Measurements from ENCODE around the gene UTP25. TPM values are rescaled to one million over a fixed set of nuclear protein-coding genes. Genes with fewer than 3 reads are reported as not detected.
"Not testable (repeated sequence)": the region's sequence is repeated elsewhere in the genome, so short reads cannot be mapped to it uniquely, and the experiment has no call there.

The UTP25 gene
- total RNA-seq, 1 experiment from 2014 or later, result 9.5 TPM

GRCh38 chr1:209901211-209901610 lies 73.4 kb downstream of the UTP25 start:
- no peak overlapping the region for H3K27ac ChIP-seq (ENCODE audit: low read length)
- intact Hi-C loops (cut with micrococcal nuclease; ENCODE audit: unreplicated experiment), result no loop called here

DNA sequence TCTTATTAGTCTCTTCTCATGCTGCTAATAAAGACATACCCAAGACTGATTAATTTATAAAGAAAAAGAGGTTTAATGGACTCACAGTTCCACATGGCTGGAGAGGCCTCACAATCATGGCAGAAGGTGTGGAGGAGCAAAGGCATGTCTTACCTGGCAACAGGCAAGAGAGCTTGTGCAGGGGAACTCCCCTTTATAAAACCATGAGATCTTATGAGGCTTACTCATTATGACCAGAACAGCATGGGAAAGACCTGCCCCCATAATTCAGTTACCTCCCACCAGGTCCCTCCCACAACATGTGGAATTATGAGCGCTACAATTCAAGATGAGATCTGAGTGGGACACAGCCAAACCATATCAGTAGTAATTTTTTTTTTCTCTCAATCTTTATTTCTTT lies 77.0 kb downstream of the UTP25 start:
- intact Hi-C loops (cut with micrococcal nuclease; ENCODE audit: unreplicated experiment); ATAC-seq; H3K4me3 ChIP-seq (ENCODE audit: low read depth in 2 of 2, low read length in 2 of 2): not testable (repeated sequence)

More at GRCh38 chr1:209901211-209901610, 73.4 kb downstream of the UTP25 start:
- Histone ChIP-seq H3K27me3 (ENCODE audit: control insufficient read depth, insufficient read depth, low read length) (no peaks in the 10 kb centered on the region), H3K4me3 (ENCODE audit: low read depth in 2 of 2, low read length in 2 of 2) (no peak overlapping the region), H3K4me1 (ENCODE audit: control insufficient read depth, insufficient read depth, low read length) (no peaks in the 10 kb centered on the region), H3K36me3 (ENCODE audit: control insufficient read depth, insufficient read depth, low read length) (no peaks in the 10 kb centered on the region), H3K9me3 (ENCODE audit: control insufficient read depth, insufficient read depth, low read depth, low read length) (no peaks in the 10 kb centered on the region)
- TF ChIP-seq SIN3A (IDR thresholded peaks at IDR 0.05; ENCODE audit: borderline replicate concordance, insufficient read depth, low read depth, low read length), result no peak
- TF ChIP-seq, protein P1, sequence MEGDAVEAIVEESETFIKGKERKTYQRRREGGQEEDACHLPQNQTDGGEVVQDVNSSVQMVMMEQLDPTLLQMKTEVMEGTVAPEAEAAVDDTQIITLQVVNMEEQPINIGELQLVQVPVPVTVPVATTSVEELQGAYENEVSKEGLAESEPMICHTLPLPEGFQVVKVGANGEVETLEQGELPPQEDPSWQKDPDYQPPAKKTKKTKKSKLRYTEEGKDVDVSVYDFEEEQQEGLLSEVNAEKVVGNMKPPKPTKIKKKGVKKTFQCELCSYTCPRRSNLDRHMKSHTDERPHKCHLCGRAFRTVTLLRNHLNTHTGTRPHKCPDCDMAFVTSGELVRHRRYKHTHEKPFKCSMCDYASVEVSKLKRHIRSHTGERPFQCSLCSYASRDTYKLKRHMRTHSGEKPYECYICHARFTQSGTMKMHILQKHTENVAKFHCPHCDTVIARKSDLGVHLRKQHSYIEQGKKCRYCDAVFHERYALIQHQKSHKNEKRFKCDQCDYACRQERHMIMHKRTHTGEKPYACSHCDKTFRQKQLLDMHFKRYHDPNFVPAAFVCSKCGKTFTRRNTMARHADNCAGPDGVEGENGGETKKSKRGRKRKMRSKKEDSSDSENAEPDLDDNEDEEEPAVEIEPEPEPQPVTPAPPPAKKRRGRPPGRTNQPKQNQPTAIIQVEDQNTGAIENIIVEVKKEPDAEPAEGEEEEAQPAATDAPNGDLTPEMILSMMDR (IDR thresholded peaks at IDR 0.05), result no peak
- TF ChIP-seq POLR2AphosphoS5 (IDR thresholded peaks at IDR 0.05; ENCODE audit: low read depth, low read length), result no peak
- TF ChIP-seq REST (IDR thresholded peaks at IDR 0.05; ENCODE audit: insufficient read depth in 1 of 2, low read depth in 2 of 2, low read length in 1 of 2), result no peak
- TF ChIP-seq TCF7L2 (IDR thresholded peaks at IDR 0.05; ENCODE audit: low read depth, low read length), result no peak
- no peak for DNase-seq (ENCODE audit: low read depth, low spot score)
- CTCF ChIA-PET, result no interaction called here
- in situ Hi-C loops (cut with HindIII; ENCODE audit: low pct_unique_long_range_greater_than_20kb, low sequenced_read_pairs), result no loop called here
- POLR2A ChIA-PET, result no interaction called here
- no TSS peak for BruUV-seq (replicated peaks)
- ATAC-seq, result no peak

More for the DNA sequence above, 77.0 kb downstream of the UTP25 start:
- POLR2A ChIA-PET; BruUV-seq (replicated peaks); CTCF ChIA-PET; H3K36me3 ChIP-seq (ENCODE audit: control insufficient read depth, insufficient read depth, low read length); H3K27me3 ChIP-seq (ENCODE audit: control insufficient read depth, insufficient read depth, low read length); H3K27ac ChIP-seq (ENCODE audit: low read length); H3K9me3 ChIP-seq (ENCODE audit: control insufficient read depth, insufficient read depth, low read depth, low read length); H3K4me1 ChIP-seq (ENCODE audit: control insufficient read depth, insufficient read depth, low read length); in situ Hi-C loops (cut with HindIII; ENCODE audit: low pct_unique_long_range_greater_than_20kb, low sequenced_read_pairs); DNase-seq (ENCODE audit: low read depth, low spot score): not testable (repeated sequence)

Other genes starting within 250 kb of the UTP25 start
- gene CAMK1G, start 244.3 kb upstream of the UTP25 start, total RNA-seq (2021; ENCODE audit: unreplicated experiment), result not detected
- gene LAMB3, start 175.5 kb upstream of the UTP25 start, total RNA-seq (2021; ENCODE audit: unreplicated experiment), result 0.85 TPM
- 2.5 TPM for gene G0S2, start 152.6 kb upstream of the UTP25 start, total RNA-seq (2021; ENCODE audit: unreplicated experiment)
- gene HSD11B1, start 123.1 kb upstream of the UTP25 start, total RNA-seq (2021; ENCODE audit: unreplicated experiment), result not detected
- 0.67 TPM for gene TRAF3IP3, start 71.9 kb upstream of the UTP25 start, total RNA-seq (2021; ENCODE audit: unreplicated experiment)
- gene C1orf74, start 43.4 kb upstream of the UTP25 start, total RNA-seq (2021; ENCODE audit: unreplicated experiment), result 1.7 TPM
- gene IRF6, start 21.8 kb upstream of the UTP25 start, total RNA-seq (2021; ENCODE audit: unreplicated experiment), result 0.64 TPM
- gene SYT14, start 110.2 kb downstream of the UTP25 start, total RNA-seq (2021; ENCODE audit: unreplicated experiment), result not detected

Data from Panc1 (cell line).